PC-3 (cell line): ENCODE results near the gene KANK2.

Experiments
- CTCF ChIP-seq: fragments of 300-600 bp; sonication (generic); conservative IDR thresholded peaks from 2 replicates; pipeline ENCODE4 v1.5.1; 2017; ENCODE audit warnings: antibody characterized with exemption, low read depth, mild to moderate bottlenecking, low read length
- EZH2 ChIP-seq: fragments of 300-600 bp; sonication (generic); IDR thresholded peaks from one replicate; pipeline ENCODE4 v1.6.1; 2017; ENCODE audit warnings: antibody characterized with exemption, mild to moderate bottlenecking, low read length; ENCODE audit not compliant: unreplicated experiment
- EZH2phosphoT487 ChIP-seq: fragments of 300-600 bp; sonication (generic); IDR thresholded peaks from 2 replicates; pipeline ENCODE4 v1.6.1; 2018; ENCODE audit warnings: mild to moderate bottlenecking, antibody characterized with exemption, low read length, borderline replicate concordance

DNA sequence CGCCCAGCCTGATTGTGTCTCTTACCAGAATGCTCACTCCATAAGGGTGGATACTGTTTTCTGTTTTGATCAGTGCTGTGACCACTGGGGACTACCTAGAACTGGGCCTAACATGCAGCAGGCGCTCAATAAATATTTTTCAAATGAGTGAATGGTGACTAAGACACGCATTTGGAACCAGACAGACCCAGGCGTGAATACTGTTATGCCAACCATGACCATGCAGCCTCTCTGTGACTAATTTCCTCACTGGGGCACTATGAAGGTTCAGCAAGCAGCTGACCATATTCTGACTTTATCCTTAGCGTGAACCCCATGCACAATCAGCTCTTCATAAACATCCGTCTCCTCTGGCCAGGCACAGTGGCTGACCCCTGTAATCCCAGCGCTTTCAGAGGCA, 28.8 kb downstream of the KANK2 start:
- TF ChIP-seq CTCF (no peak), EZH2 (no peak), EZH2phosphoT487 (no peak)
